ENCODE measurements around the gene UQCRQ. TPM values are rescaled to one million over a fixed set of nuclear protein-coding genes. Genes with fewer than 3 reads are reported as not detected.

UQCRQ gene
- total and polyA plus RNA-seq, 2 of the 13 experiments (the other 11 are each of a cell fraction or from before 2014, with no cell fraction given), result 257 to 575 TPM

DNA sequence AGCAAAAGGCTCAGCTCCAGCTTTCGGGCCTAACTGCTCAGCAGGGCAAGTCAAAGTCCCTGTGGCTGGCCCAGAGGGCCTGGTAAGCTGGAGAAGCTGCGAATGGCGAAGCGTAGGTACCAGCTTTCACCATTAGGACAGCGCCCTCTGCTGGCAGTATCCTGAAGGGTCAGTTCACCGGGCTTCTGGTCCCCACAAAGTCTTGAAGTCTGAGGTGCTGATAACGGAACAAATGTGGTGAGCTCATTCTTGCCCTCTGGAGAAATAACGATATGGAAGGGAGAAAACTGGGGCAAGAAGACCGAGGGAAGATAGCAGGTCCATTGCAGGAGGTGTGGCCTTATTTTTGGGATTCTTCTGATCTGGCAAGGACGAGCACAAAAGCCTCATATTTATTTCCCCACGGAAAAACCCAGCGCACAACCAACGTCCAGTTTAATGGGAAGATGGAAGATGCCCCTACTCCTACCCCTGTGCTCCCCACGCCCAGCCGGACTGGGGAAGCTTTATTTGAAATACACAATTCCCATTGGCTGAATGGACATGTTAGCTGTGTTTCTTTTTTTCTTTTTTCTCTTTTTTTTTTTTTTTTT, 46.2 kb upstream of the UQCRQ start (continued):
- TF ChIP-seq HNF4G (IDR thresholded peaks at IDR 0.05; ENCODE audit: borderline replicate concordance, low read depth, low read length) (0 out of 2 replicates have a peak, but pooled peaks have one; percentile 7), HNF4G (CRISPR knock-in tag; IDR thresholded peaks at IDR 0.05; ENCODE audit: borderline replicate concordance, low read depth) (no peak), HDAC2 (CRISPR knock-in tag; IDR thresholded peaks at IDR 0.05) (peak; percentile 39; the same call in 1 of the 2 replicates), ELF3 (CRISPR knock-in tag; IDR thresholded peaks at IDR 0.05) (peak; percentile 54; the same call in 1 of the 2 replicates), LCORL (IDR thresholded peaks at IDR 0.05) (no peak), LCORL (CRISPR knock-in tag; IDR thresholded peaks at IDR 0.05) (0 out of 2 replicates have a peak, but pooled peaks have one; percentile 47), STAG1 (CRISPR knock-in tag; IDR thresholded peaks at IDR 0.05) (peak; percentile 93), CAMTA2 (CRISPR knock-in tag; IDR thresholded peaks at IDR 0.05; ENCODE audit: borderline replicate concordance) (0 out of 2 replicates have a peak, but pooled peaks have one; percentile 50), TCF12 (IDR thresholded peaks at IDR 0.05) (no peak), TCF12 (CRISPR knock-in tag; IDR thresholded peaks at IDR 0.05) (0 out of 2 replicates have a peak, but pooled peaks have one; percentile 28), NRL (CRISPR knock-in tag; IDR thresholded peaks at IDR 0.05; ENCODE audit: borderline replicate concordance) (0 out of 2 replicates have a peak, but pooled peaks have one; percentile 41), MBNL3 (CRISPR knock-in tag; conservative IDR thresholded peaks at IDR 0.05) (no peak), ZNF616 (CRISPR knock-in tag; IDR thresholded peaks at IDR 0.05; ENCODE audit: low read depth) (no peak), ZNF558 (CRISPR knock-in tag; IDR thresholded peaks at IDR 0.05; ENCODE audit: borderline replicate concordance) (no peak), ZFX (CRISPR knock-in tag; IDR thresholded peaks at IDR 0.05; ENCODE audit: low read depth) (peak; percentile 89), ZNF788 (CRISPR knock-in tag; IDR thresholded peaks at IDR 0.05; ENCODE audit: borderline replicate concordance) (peak; percentile 46; the same call in 1 of the 2 replicates), CREB1 (IDR thresholded peaks at IDR 0.05) (no peak), CREB1 (CRISPR knock-in tag; IDR thresholded peaks at IDR 0.05) (no peak), NR2F2 (IDR thresholded peaks at IDR 0.05; ENCODE audit: borderline replicate concordance, low read depth) (no peak)
- TF ChIP-seq, protein P1, sequence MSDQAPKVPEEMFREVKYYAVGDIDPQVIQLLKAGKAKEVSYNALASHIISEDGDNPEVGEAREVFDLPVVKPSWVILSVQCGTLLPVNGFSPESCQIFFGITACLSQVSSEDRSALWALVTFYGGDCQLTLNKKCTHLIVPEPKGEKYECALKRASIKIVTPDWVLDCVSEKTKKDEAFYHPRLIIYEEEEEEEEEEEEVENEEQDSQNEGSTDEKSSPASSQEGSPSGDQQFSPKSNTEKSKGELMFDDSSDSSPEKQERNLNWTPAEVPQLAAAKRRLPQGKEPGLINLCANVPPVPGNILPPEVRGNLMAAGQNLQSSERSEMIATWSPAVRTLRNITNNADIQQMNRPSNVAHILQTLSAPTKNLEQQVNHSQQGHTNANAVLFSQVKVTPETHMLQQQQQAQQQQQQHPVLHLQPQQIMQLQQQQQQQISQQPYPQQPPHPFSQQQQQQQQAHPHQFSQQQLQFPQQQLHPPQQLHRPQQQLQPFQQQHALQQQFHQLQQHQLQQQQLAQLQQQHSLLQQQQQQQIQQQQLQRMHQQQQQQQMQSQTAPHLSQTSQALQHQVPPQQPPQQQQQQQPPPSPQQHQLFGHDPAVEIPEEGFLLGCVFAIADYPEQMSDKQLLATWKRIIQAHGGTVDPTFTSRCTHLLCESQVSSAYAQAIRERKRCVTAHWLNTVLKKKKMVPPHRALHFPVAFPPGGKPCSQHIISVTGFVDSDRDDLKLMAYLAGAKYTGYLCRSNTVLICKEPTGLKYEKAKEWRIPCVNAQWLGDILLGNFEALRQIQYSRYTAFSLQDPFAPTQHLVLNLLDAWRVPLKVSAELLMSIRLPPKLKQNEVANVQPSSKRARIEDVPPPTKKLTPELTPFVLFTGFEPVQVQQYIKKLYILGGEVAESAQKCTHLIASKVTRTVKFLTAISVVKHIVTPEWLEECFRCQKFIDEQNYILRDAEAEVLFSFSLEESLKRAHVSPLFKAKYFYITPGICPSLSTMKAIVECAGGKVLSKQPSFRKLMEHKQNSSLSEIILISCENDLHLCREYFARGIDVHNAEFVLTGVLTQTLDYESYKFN (CRISPR knock-in tag; conservative IDR thresholded peaks at IDR 0.05), result peak; percentile 35
- TF ChIP-seq, protein P2, sequence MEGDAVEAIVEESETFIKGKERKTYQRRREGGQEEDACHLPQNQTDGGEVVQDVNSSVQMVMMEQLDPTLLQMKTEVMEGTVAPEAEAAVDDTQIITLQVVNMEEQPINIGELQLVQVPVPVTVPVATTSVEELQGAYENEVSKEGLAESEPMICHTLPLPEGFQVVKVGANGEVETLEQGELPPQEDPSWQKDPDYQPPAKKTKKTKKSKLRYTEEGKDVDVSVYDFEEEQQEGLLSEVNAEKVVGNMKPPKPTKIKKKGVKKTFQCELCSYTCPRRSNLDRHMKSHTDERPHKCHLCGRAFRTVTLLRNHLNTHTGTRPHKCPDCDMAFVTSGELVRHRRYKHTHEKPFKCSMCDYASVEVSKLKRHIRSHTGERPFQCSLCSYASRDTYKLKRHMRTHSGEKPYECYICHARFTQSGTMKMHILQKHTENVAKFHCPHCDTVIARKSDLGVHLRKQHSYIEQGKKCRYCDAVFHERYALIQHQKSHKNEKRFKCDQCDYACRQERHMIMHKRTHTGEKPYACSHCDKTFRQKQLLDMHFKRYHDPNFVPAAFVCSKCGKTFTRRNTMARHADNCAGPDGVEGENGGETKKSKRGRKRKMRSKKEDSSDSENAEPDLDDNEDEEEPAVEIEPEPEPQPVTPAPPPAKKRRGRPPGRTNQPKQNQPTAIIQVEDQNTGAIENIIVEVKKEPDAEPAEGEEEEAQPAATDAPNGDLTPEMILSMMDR (CRISPR knock-in tag; IDR thresholded peaks at IDR 0.05), result peak; percentile 96
- TF ChIP-seq, protein P3, sequence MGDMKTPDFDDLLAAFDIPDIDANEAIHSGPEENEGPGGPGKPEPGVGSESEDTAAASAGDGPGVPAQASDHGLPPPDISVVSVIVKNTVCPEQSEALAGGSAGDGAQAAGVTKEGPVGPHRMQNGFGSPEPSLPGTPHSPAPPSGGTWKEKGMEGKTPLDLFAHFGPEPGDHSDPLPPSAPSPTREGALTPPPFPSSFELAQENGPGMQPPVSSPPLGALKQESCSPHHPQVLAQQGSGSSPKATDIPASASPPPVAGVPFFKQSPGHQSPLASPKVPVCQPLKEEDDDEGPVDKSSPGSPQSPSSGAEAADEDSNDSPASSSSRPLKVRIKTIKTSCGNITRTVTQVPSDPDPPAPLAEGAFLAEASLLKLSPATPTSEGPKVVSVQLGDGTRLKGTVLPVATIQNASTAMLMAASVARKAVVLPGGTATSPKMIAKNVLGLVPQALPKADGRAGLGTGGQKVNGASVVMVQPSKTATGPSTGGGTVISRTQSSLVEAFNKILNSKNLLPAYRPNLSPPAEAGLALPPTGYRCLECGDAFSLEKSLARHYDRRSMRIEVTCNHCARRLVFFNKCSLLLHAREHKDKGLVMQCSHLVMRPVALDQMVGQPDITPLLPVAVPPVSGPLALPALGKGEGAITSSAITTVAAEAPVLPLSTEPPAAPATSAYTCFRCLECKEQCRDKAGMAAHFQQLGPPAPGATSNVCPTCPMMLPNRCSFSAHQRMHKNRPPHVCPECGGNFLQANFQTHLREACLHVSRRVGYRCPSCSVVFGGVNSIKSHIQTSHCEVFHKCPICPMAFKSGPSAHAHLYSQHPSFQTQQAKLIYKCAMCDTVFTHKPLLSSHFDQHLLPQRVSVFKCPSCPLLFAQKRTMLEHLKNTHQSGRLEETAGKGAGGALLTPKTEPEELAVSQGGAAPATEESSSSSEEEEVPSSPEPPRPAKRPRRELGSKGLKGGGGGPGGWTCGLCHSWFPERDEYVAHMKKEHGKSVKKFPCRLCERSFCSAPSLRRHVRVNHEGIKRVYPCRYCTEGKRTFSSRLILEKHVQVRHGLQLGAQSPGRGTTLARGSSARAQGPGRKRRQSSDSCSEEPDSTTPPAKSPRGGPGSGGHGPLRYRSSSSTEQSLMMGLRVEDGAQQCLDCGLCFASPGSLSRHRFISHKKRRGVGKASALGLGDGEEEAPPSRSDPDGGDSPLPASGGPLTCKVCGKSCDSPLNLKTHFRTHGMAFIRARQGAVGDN (CRISPR knock-in tag; IDR thresholded peaks at IDR 0.05), result peak; percentile 74
